DOHH2 (cell line): ENCODE data around the gene CTNNBIP1.

Experiments used
- H3F3A ChIP-seq: fragments of 200-600 bp; sonication (generic), shearing (Covaris generic); 2 replicates; pipeline ENCODE4 v1.6.0; 2016; ENCODE audit warnings: antibody characterized with exemption, mild to moderate bottlenecking; ENCODE audit not compliant: control insufficient read depth, insufficient read depth
- H3K27ac ChIP-seq: fragments of 200-600 bp; sonication (generic); 2 replicates; pipeline ENCODE4 v1.5.1; 2014; ENCODE audit warnings: low read depth, mild to moderate bottlenecking, low read length, moderate library complexity
- H3K27me3 ChIP-seq: fragments of 200-600 bp; sonication (generic); 2 replicates; pipeline ENCODE4 v1.6.1; 2014; ENCODE audit warnings: mild to moderate bottlenecking, low read length, mixed read lengths; ENCODE audit not compliant: control insufficient read depth
- H3K36me3 ChIP-seq: fragments of 200-600 bp; sonication (generic); 2 replicates; pipeline ENCODE4 v1.6.1; 2014; ENCODE audit warnings: mild to moderate bottlenecking, low read length, moderate library complexity, mixed read lengths; ENCODE audit not compliant: control insufficient read depth
- H3K4me1 ChIP-seq: fragments of 200-600 bp; sonication (generic); 2 replicates; pipeline ENCODE4 v1.6.1; 2014; ENCODE audit warnings: mild to moderate bottlenecking, low read length, mixed read lengths; ENCODE audit not compliant: control insufficient read depth
- H3K4me2 ChIP-seq: fragments of 200-600 bp; sonication (generic); 2 replicates; pipeline ENCODE4 v1.6.0; 2014; ENCODE audit warnings: mild to moderate bottlenecking, low read length, moderate library complexity
- H3K4me3 ChIP-seq: fragments of 200-600 bp; sonication (generic); 2 replicates; pipeline ENCODE4 v1.5.1; 2014; ENCODE audit warnings: mild to moderate bottlenecking, low read length, mixed read lengths
- H3K79me2 ChIP-seq: fragments of 200-600 bp; sonication (generic); 2 replicates; pipeline ENCODE4 v1.6.1; 2014; ENCODE audit warnings: mild to moderate bottlenecking, low read length, mixed read lengths; ENCODE audit not compliant: control insufficient read depth
- H3K9me2 ChIP-seq: fragments of 200-600 bp; sonication (generic); replicated peaks from 2 replicates; pipeline ENCODE4 v1.6.1; 2014; ENCODE audit warnings: mild to moderate bottlenecking, low read length, mixed read lengths; ENCODE audit not compliant: control insufficient read depth
- H3K9me3 ChIP-seq: fragments of 200-600 bp; sonication (generic); 2 replicates; pipeline ENCODE4 v1.6.1; 2014; ENCODE audit warnings: antibody characterized with exemption, low read length, mixed read lengths; ENCODE audit not compliant: control insufficient read depth, insufficient read depth
- H4K20me1 ChIP-seq: fragments of 200-600 bp; sonication (generic); 2 replicates; pipeline ENCODE4 v1.6.0; 2014; ENCODE audit warnings: low read depth, mild to moderate bottlenecking, antibody characterized with exemption, low read length, moderate library complexity; ENCODE audit not compliant: control insufficient read depth, insufficient read depth
- CTCF ChIP-seq: fragments of 200-600 bp; sonication (generic); IDR thresholded peaks from one replicate; pipeline ENCODE4 v1.5.1; 2014; ENCODE audit warnings: antibody characterized with exemption, mild to moderate bottlenecking, low read depth, low read length; ENCODE audit not compliant: poor library complexity, severe bottlenecking
- EZH2phosphoT487 ChIP-seq: fragments of 200-600 bp; sonication (generic); IDR thresholded peaks from 2 replicates; pipeline ENCODE4 v1.6.1; 2017; ENCODE audit warnings: borderline replicate concordance, mild to moderate bottlenecking, antibody characterized with exemption, low read length, moderate library complexity, mixed read lengths

CTNNBIP1 gene

DNA sequence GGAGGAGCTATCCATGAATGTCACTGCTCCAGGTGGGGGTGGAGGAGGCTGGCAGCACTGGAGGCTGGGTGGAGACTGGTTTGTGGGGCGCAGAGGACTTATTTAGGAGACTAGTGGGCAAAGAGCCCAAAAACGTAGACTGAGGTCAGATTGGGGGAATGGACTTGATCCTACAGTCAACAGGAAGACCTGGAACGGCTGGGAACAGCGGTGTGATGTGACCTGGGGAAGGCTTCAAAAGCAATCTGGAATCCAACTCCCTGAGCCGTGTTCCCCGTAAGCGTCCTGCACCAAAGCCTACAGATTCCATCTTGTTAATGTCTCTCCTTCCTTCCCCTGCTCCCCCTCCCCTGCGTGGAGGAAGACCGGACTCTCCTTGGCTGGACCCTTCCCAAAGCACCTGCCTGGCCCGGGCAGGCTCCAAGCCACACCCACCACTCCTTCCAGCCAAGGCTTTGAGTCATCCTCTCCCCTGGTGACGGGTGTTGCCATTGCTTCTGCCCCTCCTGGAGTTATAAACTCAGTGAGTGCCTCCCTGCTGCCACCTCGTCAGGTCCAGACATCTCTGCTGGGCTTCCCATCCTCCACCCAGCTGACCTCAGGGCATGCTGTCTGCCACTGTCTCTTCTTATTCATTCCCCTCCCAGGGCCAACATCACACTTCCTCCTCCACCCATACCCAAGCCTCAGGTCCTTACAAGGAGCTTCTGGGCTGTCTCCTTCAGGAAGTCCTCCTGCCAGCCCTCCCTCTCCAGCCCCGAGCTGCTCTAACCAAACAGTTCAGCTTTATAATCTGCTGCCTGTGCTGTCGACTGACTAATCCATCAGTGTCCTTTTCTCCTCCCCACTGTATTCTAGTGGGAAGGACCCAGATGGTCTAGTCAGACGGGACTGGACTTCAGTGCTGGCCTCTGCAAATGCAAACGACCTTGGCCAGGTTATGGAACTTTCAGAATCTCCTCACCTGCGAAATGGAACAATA, 84.7 kb downstream of the CTNNBIP1 start:
- TF ChIP-seq CTCF (no peak), EZH2phosphoT487 (no peak)
- Histone ChIP-seq H4K20me1 (no peaks in the 10 kb centered on the region), H3F3A (peaks cover 24% of the 10 kb centered on the region), H3K27me3 (no peaks in the 10 kb centered on the region), H3K4me3 (no peak overlapping the region), H3K79me2 (peaks cover 31% of the 10 kb centered on the region), H3K4me1 (peaks cover 56% of the 10 kb centered on the region), H3K27ac (no peak overlapping the region), H3K9me2 (no peaks in the 10 kb centered on the region), H3K36me3 (peaks cover 21% of the 10 kb centered on the region), H3K9me3 (no peaks in the 10 kb centered on the region), H3K4me2 (peak overlapping the region; percentile 68; the same call in 1 of the 2 replicates)

GRCh38 chr1:9824702-9825089, 85.4 kb downstream of the CTNNBIP1 start:
- Histone ChIP-seq H4K20me1 (0 out of 2 replicates have a peak, but pooled peaks cover under 1% of the 10 kb centered on the region), H3K4me1 (peaks cover 63% of the 10 kb centered on the region), H3K27ac (no peak overlapping the region), H3K9me3 (no peaks in the 10 kb centered on the region), H3K27me3 (no peaks in the 10 kb centered on the region), H3K79me2 (peaks cover 38% of the 10 kb centered on the region), H3F3A (peaks cover 24% of the 10 kb centered on the region), H3K4me3 (peak overlapping the region; percentile 65), H3K9me2 (no peaks in the 10 kb centered on the region), H3K36me3 (peaks cover 27% of the 10 kb centered on the region), H3K4me2 (peak overlapping the region; percentile 68)
- TF ChIP-seq EZH2phosphoT487 (no peak), CTCF (no peak)

GRCh38 chr1:9823943-9824701, 85.9 kb downstream of the CTNNBIP1 start, which contains the start of gene CLSTN1:
Gene CLSTN1, minus strand, starts transcription at chr1:9823965. Its CDS starts 232 bp downstream, at chr1:9823733.
- TF ChIP-seq CTCF: no peak
- no peak for TF ChIP-seq EZH2phosphoT487
- H4K20me1 ChIP-seq: 0 out of 2 replicates have a peak, but pooled peaks cover 4% of the 10 kb centered on the region
- peak within 1 kb of the TSS; percentile 79 for H3K4me2 ChIP-seq
- H3K79me2 ChIP-seq: peaks cover 44% of the 10 kb centered on the region
- no peaks in the 10 kb centered on the region for H3K9me3 ChIP-seq
- no peaks in the 10 kb centered on the region for H3K27me3 ChIP-seq
- peaks cover 32% of the 10 kb centered on the region for H3K36me3 ChIP-seq
- no peaks in the 10 kb centered on the region for H3K9me2 ChIP-seq
- H3K4me1 ChIP-seq: peaks cover 69% of the 10 kb centered on the region
- H3K4me3 ChIP-seq: peak within 1 kb of the TSS; percentile 96
- peak within 1 kb of the TSS; percentile 24 for H3K27ac ChIP-seq
- H3F3A ChIP-seq: peaks cover 25% of the 10 kb centered on the region
